ENCODE results near the gene WDR6. TPM values are rescaled to one million over a fixed set of nuclear protein-coding genes. Genes with fewer than 3 reads are reported as not detected.

The WDR6 gene, protein sequence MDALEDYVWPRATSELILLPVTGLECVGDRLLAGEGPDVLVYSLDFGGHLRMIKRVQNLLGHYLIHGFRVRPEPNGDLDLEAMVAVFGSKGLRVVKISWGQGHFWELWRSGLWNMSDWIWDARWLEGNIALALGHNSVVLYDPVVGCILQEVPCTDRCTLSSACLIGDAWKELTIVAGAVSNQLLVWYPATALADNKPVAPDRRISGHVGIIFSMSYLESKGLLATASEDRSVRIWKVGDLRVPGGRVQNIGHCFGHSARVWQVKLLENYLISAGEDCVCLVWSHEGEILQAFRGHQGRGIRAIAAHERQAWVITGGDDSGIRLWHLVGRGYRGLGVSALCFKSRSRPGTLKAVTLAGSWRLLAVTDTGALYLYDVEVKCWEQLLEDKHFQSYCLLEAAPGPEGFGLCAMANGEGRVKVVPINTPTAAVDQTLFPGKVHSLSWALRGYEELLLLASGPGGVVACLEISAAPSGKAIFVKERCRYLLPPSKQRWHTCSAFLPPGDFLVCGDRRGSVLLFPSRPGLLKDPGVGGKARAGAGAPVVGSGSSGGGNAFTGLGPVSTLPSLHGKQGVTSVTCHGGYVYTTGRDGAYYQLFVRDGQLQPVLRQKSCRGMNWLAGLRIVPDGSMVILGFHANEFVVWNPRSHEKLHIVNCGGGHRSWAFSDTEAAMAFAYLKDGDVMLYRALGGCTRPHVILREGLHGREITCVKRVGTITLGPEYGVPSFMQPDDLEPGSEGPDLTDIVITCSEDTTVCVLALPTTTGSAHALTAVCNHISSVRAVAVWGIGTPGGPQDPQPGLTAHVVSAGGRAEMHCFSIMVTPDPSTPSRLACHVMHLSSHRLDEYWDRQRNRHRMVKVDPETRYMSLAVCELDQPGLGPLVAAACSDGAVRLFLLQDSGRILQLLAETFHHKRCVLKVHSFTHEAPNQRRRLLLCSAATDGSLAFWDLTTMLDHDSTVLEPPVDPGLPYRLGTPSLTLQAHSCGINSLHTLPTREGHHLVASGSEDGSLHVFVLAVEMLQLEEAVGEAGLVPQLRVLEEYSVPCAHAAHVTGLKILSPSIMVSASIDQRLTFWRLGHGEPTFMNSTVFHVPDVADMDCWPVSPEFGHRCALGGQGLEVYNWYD
- 80.6 and 126 TPM in 2 replicates for total RNA-seq

DNA sequence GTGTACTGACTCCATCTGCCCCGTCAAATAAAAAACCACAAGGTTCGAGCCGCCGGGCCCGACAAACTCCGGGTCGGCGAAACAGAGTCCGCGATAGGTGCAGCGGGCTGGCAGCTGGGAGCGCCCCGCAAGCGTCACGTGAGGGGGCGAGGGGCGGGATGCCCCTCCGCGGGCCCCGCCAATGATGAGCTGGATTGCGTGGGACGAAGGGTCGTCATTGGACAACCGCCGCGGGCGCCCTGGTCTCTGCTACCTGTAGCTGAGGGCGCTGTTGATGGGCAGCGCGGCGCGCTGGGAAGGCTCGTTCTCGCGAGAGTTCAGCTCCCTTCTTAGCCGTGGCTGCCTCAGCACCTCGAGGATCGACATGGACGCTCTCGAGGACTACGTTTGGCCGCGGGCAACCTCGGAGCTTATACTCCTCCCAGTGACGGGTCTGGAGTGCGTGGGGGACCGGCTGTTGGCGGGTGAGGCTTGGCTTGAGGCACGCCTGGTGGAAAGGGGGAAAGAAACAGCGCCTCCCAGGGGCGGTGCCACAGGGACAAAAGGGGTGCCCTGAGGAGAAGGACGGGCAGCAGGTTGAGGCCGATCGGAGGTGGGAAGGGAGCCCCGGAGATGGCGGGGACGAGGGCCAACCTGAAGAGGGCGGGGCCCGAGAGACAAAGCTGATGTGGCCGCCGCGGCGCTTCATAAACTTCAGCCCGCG is at the start of gene WDR6:
WDR6 (plus strand) TSS at position 324 of the 703 bp plus-strand sequence; CDS start at position 365, 41 bp downstream.

DNA sequence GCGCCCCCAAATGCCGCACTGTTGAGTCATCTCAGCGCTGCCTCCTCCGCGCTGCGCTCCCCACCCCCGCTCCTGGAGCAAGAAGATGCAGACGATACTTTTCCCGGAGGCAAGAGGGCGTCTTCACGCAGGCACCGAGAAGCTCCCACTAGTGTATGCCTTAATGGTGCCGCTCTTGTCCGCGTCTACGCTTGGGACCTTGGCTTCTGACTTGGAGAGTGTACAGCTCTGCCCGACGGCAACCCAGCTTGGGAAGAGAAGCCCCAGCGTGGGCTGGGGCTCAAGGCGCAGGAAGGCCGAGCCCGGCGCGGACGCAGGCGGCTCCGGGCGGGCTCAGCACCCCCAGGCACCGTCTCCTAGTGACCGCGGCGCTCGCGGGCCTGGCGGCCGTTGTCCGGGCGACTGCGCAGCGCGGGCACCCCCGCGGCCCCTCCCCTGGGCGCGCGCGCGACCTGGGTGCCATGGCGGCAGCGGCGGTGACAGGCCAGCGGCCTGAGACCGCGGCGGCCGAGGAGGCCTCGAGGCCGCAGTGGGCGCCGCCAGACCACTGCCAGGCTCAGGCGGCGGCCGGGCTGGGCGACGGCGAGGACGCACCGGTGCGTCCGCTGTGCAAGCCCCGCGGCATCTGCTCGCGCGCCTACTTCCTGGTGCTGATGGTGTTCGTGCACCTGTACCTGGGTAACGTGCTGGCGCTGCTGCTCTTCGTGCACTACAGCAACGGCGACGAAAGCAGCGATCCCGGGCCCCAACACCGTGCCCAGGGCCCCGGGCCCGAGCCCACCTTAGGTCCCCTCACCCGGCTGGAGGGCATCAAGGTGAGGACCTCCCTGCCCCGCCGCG is 17.2 kb upstream of the WDR6 start, which contains the start of gene P4HTM:
P4HTM (plus strand) TSS at position 446 of the 840 bp plus-strand sequence; CDS start at position 462, 16 bp downstream.

DNA sequence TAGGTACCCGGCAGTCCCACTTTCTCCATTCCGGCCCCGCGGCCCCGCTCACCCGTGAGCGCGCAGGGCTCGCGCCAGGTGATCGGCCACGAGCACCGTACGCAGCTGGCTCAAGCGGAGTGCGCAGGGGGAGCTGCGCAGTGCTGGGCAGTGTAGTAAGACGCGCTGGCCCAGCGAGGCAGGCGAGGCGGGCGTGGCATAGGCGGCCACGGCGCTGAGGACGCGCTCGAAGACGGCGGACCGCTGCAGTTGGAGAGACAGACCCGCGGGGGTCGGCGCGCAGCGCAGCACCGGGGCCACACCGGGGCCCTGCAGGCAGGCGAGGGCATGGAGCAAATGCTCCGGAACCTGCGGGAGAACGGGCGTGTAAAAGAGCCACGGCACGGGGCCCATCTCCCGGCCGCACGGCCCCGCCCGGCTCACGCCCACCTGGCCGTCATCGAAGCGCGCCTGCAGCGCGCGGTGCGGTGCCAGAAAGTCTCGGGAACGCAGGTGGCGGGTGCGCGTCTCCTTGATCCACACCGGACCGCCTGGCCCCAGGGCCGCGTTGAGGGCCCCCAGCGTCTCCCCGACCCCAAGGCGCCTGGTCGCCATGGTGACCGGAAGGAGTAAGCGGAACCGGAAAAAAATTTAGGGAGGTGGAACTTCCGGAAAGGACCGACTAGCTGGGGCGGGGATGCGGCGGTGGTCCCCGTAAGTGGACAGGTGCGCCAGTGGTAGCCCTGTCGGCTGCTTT is 10.9 kb downstream of the WDR6 start, which contains the start of gene DALRD3:
DALRD3 (minus strand) TSS at position 610 of the 736 bp plus-strand sequence; CDS start at position 594, 16 bp downstream.

DNA sequence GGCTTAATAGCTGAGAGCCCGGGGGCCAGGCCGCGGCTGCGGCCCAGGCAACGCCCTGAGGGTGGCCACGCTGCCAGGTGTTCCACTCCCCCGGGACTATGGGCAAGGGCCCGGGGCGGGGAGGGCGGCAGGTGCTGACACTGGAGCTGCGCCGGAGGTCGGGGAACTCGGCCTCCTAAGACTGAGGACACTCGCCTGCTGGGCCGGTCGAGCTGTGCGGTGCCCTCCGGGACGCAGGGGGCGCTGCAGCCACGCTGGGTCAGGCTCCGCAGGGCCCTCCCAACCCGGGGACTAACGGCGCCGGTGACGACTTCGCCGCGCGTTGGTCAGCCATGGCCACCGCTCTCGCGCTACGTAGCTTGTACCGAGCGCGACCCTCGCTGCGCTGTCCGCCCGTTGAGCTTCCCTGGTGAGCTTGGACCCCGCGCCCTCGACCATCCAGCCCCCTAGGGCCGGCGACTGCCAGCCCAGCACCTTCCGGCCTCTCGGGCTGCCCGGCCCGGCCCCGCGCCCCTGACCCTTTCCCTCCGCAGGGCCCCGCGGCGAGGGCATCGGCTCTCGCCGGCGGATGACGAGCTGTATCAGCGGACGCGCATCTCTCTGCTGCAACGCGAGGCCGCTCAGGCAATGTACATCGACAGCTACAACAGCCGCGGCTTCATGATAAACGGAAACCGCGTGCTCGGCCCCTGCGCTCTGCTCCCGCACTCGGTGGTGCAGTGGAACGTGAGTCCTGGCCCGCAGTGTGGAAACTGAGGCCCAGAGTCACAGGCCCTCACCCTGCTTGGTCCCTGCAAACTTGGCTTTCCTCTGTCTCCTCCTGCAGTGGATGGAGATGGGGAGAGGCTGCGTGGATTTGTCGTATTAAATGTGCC is 14.9 kb downstream of the WDR6 start, which contains the start of gene NDUFAF3:
NDUFAF3 (plus strand) TSS at position 309 of the 875 bp plus-strand sequence; CDS start at position 333, 24 bp downstream.

DNA sequence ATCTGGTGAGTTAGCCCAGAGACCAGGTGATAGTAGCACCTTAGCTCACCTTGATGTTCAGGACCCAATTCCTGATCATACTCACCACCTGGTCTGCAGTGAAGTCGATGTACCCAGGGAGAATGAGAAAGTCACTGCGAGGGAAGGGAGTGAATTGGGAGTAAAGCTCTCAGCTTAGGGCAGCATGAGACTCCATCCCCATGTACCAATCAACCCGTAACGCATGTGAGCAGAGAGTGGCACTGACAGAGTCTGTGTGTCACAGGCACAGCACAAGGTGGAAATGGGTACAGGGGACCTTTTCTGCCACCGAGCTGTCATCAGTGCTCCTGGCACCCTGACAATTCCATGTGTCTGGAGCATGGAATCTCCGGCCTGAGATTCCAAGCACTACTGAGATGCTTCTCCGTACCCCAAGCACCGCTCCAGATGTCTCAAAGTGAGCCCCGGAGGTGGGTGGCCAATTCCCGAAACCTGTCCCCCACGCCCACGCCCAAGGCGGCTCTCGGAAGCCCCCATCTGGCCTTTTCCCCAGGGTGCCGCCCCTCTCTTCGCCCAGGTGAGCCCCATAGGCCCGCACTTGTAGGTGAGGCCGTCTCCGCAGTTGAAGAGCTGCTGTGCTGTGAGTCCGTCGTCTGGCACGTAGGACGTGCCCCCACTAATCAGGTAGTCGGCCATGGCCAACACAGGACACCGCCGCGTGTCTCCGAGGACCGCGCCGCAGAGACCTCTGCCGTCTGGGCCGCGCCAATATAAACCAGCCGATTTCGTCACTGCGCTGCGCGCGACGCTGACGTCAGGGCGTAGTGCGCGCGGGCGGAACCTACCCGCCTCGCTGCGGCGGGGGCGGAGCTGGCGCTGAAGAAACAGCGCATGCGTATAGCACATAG is 21.7 kb downstream of the WDR6 start, which contains the start of gene IMPDH2:
IMPDH2 (minus strand) TSS at position 726 of the 890 bp plus-strand sequence; CDS start at position 678, 48 bp downstream.

Small RNA genes lying within 50 kb of the gene (small RNA-seq; reads per million reads assigned to genes)
- gene MIR191 = 23,127 reads per million, percentile 100 among the genes with 10 or more reads in this experiment
- 1,599 reads per million, percentile 100 among the genes with 10 or more reads in this experiment for gene MIR425

Other genes with a start within 250 kb of the WDR6 start
- gene PRKAR2A, start 159.5 kb upstream of the WDR6 start, total RNA-seq = 89.0 and 89.9 TPM in 2 replicates
- 15.4 and 18.4 TPM in 2 replicates for gene SLC25A20, start 108.5 kb upstream of the WDR6 start, total RNA-seq
- 66.9 and 69.7 TPM in 2 replicates for gene ARIH2, start 88.5 kb upstream of the WDR6 start, total RNA-seq
- gene P4HTM, start 17.1 kb upstream of the WDR6 start, total RNA-seq = 14.3 and 16.8 TPM in 2 replicates
- gene DALRD3, start 11.2 kb downstream of the WDR6 start, total RNA-seq = 31.0 and 35.0 TPM in 2 replicates
- 31.5 and 32.8 TPM in 2 replicates for gene NDUFAF3, start 14.7 kb downstream of the WDR6 start, total RNA-seq
- 270 and 275 TPM in 2 replicates for gene IMPDH2, start 22.0 kb downstream of the WDR6 start, total RNA-seq
- 137 and 168 TPM in 2 replicates for gene QRICH1, start 86.7 kb downstream of the WDR6 start, total RNA-seq
- gene QARS1, start 97.4 kb downstream of the WDR6 start, total RNA-seq = 312 and 318 TPM in 2 replicates
- 26.2 and 35.1 TPM in 2 replicates for gene USP19, start 113.4 kb downstream of the WDR6 start, total RNA-seq
- 189 and 254 TPM in 2 replicates for gene LAMB2, start 125.7 kb downstream of the WDR6 start, total RNA-seq
- gene CCDC71, start 158.9 kb downstream of the WDR6 start, total RNA-seq = 18.4 and 22.1 TPM in 2 replicates
- gene KLHDC8B, start 164.2 kb downstream of the WDR6 start, total RNA-seq = 9.7 and 14.0 TPM in 2 replicates

Data from thoracic aorta endothelial cell (primary cell).